Panc1 (cell line): Measurements from ENCODE around the gene PTPN2. TPM values are rescaled to one million over a fixed set of nuclear protein-coding genes. Genes with fewer than 3 reads are reported as not detected.

ENCODE experiments used
- ATAC-seq: fragments of 200-7000 bp; cut with Tn5 transposase; 2 replicates; pipeline ENCODE4 v1.9.1; 2020; ENCODE audit warnings: mild to moderate bottlenecking, moderate library complexity
- BruUV-seq: library from RNA; stranded (reverse); fragments of 400-500 nt; replicated peaks from 2 replicates; lab custom pipeline; 2021; lab: Mats Ljungman, UMichigan
- CTCF ChIA-PET: fragments of 300-600 bp; sonication (Branson Sonifier 250); formaldehyde crosslinking; loops from one replicate; lab custom pipeline; 2022; ENCODE audit warnings: antibody characterized with exemption; lab: Charles Lee
- POLR2A ChIA-PET: fragments of 300-600 bp; sonication (Branson Sonifier 250); formaldehyde crosslinking; loops from one replicate; lab custom pipeline; 2022; ENCODE audit warnings: antibody characterized with exemption; lab: Charles Lee
- DNase-seq: peaks from one replicate; pipeline ENCODE4 v3.0.0-alpha.2; 2010; ENCODE audit warnings: low read depth, low spot score
- H3K27ac ChIP-seq: 2 replicates; pipeline ENCODE4 v1.5.1; 2011; ENCODE audit warnings: mild to moderate bottlenecking, low read length, inconsistent platforms
- H3K27me3 ChIP-seq: fragments of 200-500 bp; sonication (Bioruptor generic); 2 replicates; pipeline ENCODE4 v1.6.0; 2014; ENCODE audit warnings: low read length, inconsistent platforms; ENCODE audit not compliant: control insufficient read depth, insufficient read depth
- H3K36me3 ChIP-seq: fragments of 200-500 bp; sonication (Bioruptor generic); 2 replicates; pipeline ENCODE4 v1.5.1; 2014; ENCODE audit warnings: inconsistent platforms, mild to moderate bottlenecking, low read length, moderate library complexity; ENCODE audit not compliant: control insufficient read depth, insufficient read depth
- H3K4me1 ChIP-seq: 2 replicates; pipeline ENCODE4 v1.5.1; 2011; ENCODE audit warnings: inconsistent platforms, mild to moderate bottlenecking, low read length, moderate library complexity; ENCODE audit not compliant: control insufficient read depth, insufficient read depth
- H3K4me3 ChIP-seq, 2 experiments: 2 replicates each; pipeline ENCODE4 v1.5.1; 2011 to 2012; ENCODE audit warnings: low read depth in 2 of 2, low read length in 2 of 2, mild to moderate bottlenecking in 2 of 2, inconsistent platforms in 1 of 2, moderate library complexity in 1 of 2
- H3K9me3 ChIP-seq: fragments of 200-500 bp; sonication (Bioruptor generic); 2 replicates; pipeline ENCODE4 v1.5.1; 2014; ENCODE audit warnings: low read depth, mild to moderate bottlenecking, inconsistent platforms, low read length, moderate library complexity; ENCODE audit not compliant: control insufficient read depth, insufficient read depth
- POLR2AphosphoS5 ChIP-seq: IDR thresholded peaks from 2 replicates; pipeline ENCODE4 v1.6.1; 2012; ENCODE audit warnings: mild to moderate bottlenecking, low read depth, low read length, moderate library complexity
- SIN3A ChIP-seq: IDR thresholded peaks from 2 replicates; pipeline ENCODE4 v1.6.1; 2012; ENCODE audit warnings: low read depth, mild to moderate bottlenecking, low read length, moderate library complexity, borderline replicate concordance; ENCODE audit not compliant: insufficient read depth
- TCF7L2 ChIP-seq: IDR thresholded peaks from 2 replicates; pipeline ENCODE4 v1.6.1; 2011; ENCODE audit warnings: mild to moderate bottlenecking, low read depth, low read length, inconsistent platforms
- in situ Hi-C: cut with HindIII; loops from 2 replicates; pipeline ENCODE4 v1.10.0; 2016; ENCODE audit warnings: low sequenced_read_pairs, low pct_unique_long_range_greater_than_20kb
- intact Hi-C: fragments of 100-400 bp; cut with micrococcal nuclease; formaldehyde crosslinking; loops from one replicate; pipeline ENCODE4 v1.10.0; 2022; ENCODE audit not compliant: unreplicated experiment
- total RNA-seq: library from RNA; stranded (reverse); gene quantifications from one replicate; pipeline ENCODE4 v1.2.1, GENCODE V29; 2021; ENCODE audit not compliant: unreplicated experiment
- TF ChIP-seq, protein P1 (sequence below): fragments of 450-650 bp; IDR thresholded peaks from 2 replicates; pipeline ENCODE4 v1.5.1; 2017; ENCODE audit warnings: mild to moderate bottlenecking
- TF ChIP-seq, protein P2 (sequence below), 2 experiments: IDR thresholded peaks; 2 replicates each; pipeline ENCODE4 v1.6.1; 2011 to 2012; ENCODE audit warnings: low read depth in 2 of 2, control low read depth in 1 of 2, low read length in 1 of 2, mild to moderate bottlenecking in 1 of 2, moderate library complexity in 1 of 2; ENCODE audit not compliant: insufficient read depth in 1 of 2

The PTPN2 gene
- total RNA-seq, 1 experiment from 2014 or later: 34.8 TPM

DNA sequence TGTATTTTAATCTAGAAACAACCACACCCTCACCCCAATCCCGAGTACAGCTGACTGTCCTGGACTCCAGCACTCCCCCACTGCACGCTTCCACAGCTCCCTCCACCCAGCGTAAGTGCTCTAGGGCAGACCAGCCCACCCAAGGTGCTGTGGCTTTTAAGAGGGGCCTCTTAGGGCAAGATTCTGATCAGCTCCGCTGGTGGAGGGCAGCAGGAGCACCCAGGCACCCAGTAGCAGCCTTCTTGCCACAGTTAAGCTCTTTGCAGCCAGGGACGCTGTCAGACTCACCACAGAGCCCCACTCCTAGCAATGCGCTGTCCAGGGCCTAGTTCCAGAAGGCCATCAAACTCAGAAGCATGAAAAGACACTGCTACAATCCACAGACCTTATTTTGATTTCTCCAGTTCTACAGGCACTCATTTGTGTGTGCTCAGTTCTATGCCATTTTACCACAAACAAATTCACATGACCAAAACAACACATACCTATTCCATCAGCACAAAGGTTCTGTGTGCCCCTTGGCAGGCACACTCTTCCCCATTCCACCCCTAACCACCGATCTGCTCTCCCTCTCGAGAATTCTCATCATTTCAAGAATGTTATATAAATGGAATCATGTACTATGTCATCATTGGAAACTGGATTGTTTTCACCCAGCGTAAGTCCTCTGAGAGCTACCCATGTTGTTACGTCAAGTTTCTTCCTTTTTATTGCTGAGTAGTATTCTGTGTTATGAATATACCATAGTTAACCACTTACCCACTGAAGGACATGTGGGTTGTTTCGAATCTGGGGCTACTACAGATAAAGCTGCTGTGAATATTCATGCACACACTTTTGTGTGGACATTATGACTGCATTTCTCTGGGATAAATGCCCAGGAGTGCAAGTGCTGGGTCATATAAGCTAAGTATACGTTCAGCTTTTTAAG lies 40.4 kb downstream of the PTPN2 start:
- in situ Hi-C loops: no loop called here
- H3K27me3 ChIP-seq: no peaks in the 10 kb centered on the region
- ChIA-PET POLR2A (no interaction called here), CTCF (no interaction called here)
- H3K9me3 ChIP-seq: no peaks in the 10 kb centered on the region
- H3K27ac ChIP-seq: no peak overlapping the region
- no peak for TF ChIP-seq SIN3A
- TF ChIP-seq, protein P1, sequence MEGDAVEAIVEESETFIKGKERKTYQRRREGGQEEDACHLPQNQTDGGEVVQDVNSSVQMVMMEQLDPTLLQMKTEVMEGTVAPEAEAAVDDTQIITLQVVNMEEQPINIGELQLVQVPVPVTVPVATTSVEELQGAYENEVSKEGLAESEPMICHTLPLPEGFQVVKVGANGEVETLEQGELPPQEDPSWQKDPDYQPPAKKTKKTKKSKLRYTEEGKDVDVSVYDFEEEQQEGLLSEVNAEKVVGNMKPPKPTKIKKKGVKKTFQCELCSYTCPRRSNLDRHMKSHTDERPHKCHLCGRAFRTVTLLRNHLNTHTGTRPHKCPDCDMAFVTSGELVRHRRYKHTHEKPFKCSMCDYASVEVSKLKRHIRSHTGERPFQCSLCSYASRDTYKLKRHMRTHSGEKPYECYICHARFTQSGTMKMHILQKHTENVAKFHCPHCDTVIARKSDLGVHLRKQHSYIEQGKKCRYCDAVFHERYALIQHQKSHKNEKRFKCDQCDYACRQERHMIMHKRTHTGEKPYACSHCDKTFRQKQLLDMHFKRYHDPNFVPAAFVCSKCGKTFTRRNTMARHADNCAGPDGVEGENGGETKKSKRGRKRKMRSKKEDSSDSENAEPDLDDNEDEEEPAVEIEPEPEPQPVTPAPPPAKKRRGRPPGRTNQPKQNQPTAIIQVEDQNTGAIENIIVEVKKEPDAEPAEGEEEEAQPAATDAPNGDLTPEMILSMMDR: no peak
- TF ChIP-seq TCF7L2: no peak
- TF ChIP-seq, protein P2, sequence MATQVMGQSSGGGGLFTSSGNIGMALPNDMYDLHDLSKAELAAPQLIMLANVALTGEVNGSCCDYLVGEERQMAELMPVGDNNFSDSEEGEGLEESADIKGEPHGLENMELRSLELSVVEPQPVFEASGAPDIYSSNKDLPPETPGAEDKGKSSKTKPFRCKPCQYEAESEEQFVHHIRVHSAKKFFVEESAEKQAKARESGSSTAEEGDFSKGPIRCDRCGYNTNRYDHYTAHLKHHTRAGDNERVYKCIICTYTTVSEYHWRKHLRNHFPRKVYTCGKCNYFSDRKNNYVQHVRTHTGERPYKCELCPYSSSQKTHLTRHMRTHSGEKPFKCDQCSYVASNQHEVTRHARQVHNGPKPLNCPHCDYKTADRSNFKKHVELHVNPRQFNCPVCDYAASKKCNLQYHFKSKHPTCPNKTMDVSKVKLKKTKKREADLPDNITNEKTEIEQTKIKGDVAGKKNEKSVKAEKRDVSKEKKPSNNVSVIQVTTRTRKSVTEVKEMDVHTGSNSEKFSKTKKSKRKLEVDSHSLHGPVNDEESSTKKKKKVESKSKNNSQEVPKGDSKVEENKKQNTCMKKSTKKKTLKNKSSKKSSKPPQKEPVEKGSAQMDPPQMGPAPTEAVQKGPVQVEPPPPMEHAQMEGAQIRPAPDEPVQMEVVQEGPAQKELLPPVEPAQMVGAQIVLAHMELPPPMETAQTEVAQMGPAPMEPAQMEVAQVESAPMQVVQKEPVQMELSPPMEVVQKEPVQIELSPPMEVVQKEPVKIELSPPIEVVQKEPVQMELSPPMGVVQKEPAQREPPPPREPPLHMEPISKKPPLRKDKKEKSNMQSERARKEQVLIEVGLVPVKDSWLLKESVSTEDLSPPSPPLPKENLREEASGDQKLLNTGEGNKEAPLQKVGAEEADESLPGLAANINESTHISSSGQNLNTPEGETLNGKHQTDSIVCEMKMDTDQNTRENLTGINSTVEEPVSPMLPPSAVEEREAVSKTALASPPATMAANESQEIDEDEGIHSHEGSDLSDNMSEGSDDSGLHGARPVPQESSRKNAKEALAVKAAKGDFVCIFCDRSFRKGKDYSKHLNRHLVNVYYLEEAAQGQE (IDR thresholded peaks at IDR 0.05; ENCODE audit: insufficient read depth in 1 of 2, low read depth in 2 of 2, low read length in 1 of 2): no peak
- TF ChIP-seq POLR2AphosphoS5: no peak
- intact Hi-C loops: no loop called here
- ATAC-seq: no peak; the same call in 1 of the 2 replicates
- peaks cover 11% of the 10 kb centered on the region for H3K4me1 ChIP-seq
- no peak overlapping the region for H3K4me3 ChIP-seq
- BruUV-seq: no TSS peak
- DNase-seq: no peak
- no peaks in the 10 kb centered on the region; the same call in 1 of the 2 replicates for H3K36me3 ChIP-seq

DNA sequence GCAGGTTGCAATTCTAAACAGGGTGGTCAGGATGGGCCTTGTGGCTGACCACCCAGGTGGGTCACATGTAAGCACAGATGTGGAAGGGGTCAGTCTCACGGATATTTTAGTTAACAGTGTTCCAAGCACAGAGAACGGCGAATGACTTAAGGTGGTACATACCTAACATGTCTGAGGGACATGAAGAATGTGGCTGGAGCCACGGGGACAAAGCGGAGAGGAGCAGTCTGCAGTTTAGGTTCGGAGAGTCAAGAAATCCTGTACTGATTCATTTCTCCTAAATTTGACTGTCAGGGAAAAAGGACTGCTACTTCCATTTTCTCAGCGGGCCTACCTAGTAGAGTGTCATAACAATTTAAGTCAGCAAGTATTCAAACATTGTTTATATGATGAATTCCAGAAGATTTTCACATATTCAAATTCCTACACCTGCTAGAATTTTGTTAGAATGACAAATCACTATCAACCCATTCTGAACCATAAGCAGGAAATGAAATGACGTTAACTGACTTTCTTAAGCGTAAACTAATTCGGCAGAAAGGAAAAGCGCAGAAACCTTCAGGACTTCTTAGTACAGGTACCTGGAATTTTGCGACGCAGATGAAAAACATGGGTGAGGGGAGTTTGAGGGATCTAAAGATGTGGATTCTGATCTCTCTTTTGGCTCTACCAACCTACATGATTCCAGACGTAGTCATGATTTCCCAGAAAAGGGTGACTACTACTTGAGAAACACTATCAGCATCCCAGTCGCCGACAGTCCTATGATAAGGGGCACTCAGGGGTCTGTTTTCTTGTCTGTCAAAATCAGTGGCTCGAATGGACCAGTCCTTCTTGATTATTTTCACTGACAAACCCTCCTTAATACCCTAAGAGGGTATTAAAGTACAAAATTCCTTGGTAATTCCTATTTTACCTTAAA lies 41.3 kb downstream of the PTPN2 start:
- intact Hi-C loops: no loop called here
- no peak for TF ChIP-seq POLR2AphosphoS5
- TF ChIP-seq, protein P1: no peak
- Histone ChIP-seq H3K27me3 (no peaks in the 10 kb centered on the region), H3K27ac (no peak overlapping the region), H3K36me3 (no peaks in the 10 kb centered on the region; the same call in 1 of the 2 replicates), H3K4me1 (peaks cover 18% of the 10 kb centered on the region), H3K9me3 (no peaks in the 10 kb centered on the region), H3K4me3 (no peak overlapping the region)
- ATAC-seq (no peak), DNase-seq (no peak)
- in situ Hi-C loops: no loop called here
- ChIA-PET POLR2A (no interaction called here), CTCF (no interaction called here)
- no TSS peak for BruUV-seq
